Stimulated activated CD4-positive, alpha-beta T cell treated with anti-CD3 and anti-CD28 coated beads, TNF-alpha, amount 100 ng/mL, for 48 hours (primary cell): Measurements from ENCODE around the gene CMPK2.
A peak's percentile ranks its signal among the peaks of the same experiment; 100 is the strongest.
"Not testable (repeated sequence)": the region's sequence is repeated elsewhere in the genome, so short reads cannot be mapped to it uniquely, and the experiment has no call there.

ENCODE experiments used
- DNase-seq, 3 donors: peaks; one replicate each; pipeline ENCODE4 v3.0.0-alpha.2; 2020; ENCODE audit warnings: low read depth in 3 of 3

CMPK2 gene, protein sequence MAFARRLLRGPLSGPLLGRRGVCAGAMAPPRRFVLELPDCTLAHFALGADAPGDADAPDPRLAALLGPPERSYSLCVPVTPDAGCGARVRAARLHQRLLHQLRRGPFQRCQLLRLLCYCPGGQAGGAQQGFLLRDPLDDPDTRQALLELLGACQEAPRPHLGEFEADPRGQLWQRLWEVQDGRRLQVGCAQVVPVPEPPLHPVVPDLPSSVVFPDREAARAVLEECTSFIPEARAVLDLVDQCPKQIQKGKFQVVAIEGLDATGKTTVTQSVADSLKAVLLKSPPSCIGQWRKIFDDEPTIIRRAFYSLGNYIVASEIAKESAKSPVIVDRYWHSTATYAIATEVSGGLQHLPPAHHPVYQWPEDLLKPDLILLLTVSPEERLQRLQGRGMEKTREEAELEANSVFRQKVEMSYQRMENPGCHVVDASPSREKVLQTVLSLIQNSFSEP

DNA sequence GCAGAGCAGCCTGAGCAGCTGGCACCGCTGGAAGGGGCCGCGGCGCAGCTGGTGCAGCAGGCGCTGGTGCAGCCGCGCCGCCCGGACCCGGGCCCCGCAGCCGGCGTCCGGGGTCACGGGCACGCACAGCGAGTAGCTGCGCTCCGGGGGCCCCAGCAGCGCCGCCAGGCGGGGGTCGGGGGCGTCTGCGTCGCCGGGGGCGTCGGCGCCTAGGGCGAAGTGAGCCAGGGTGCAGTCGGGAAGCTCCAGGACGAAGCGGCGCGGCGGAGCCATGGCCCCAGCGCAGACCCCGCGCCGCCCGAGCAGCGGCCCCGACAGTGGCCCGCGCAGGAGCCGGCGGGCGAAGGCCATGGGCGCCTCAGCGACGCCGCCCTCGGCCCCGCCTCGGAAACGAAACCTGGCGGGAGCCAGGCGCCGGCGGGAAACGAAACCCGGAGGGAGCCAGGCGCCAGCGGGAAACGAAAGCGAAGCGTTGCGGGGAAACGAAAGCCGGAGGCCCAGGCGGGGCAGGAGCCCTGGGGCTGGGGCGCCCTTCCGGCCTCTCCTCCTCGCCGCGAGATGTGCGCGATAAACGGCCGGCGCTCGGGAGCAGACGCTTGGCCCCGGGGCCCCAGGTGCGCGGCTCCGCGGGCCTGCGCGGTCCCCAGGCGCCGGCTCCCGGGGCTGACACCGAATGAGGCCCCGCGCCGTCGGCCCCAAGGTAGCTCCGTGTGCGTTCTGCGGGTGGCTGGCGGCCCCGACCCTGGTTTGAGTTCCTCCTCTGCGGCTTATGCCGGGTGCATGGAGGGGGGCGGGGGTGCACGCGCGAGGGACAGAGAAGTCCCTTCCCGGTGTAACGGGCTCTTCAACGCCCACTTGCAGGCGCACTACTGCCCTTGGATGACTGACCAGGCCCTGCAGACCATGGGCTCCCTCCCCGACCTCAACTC is at the start of gene CMPK2:
CMPK2 (minus strand) TSS at position 562 of the 929 bp plus-strand sequence; CDS start at position 351, 211 bp downstream.
- peak; percentile 44 to 61 (median 58) for DNase-seq

DNA sequence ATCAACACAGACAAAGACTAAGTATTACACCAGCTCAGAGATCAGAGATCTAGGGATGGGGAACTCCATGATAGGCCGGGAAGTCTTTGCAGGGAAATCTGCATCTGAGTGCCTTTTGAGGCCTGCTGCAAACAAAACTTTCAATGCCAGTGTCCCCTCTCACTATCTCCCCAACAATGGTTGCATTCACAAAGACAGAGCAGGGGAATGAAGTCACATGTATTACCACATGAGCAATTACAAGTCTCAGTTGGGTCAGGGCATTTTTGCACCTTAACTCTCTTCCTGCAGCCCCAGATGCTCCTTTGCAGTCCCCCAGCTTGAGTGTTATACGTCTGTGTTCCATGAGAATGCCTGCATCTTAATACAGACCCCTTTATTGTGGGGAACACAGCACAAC is 49.7 kb upstream of the CMPK2 start:
- DNase-seq, result no peak

DNA sequence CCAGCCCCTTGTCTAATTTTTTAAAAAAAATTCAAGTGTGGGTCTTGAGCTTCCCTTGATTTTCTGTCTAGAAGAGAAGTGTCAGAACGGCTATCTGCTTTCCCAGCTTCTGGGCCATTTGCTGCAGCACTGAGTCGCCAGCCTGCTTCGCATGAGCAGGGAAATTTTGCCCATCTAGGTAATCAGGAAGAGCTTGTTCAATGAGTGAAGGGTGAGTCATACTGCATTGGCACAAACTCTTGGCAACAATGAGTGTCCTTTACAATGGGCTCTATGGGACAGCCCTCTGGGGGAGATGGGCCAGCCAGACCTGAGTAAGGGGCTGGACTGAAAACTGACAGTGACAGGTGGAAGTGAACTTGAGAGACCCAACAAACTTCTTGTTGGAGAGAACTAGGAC is 49.1 kb upstream of the CMPK2 start:
- no peak for DNase-seq

DNA sequence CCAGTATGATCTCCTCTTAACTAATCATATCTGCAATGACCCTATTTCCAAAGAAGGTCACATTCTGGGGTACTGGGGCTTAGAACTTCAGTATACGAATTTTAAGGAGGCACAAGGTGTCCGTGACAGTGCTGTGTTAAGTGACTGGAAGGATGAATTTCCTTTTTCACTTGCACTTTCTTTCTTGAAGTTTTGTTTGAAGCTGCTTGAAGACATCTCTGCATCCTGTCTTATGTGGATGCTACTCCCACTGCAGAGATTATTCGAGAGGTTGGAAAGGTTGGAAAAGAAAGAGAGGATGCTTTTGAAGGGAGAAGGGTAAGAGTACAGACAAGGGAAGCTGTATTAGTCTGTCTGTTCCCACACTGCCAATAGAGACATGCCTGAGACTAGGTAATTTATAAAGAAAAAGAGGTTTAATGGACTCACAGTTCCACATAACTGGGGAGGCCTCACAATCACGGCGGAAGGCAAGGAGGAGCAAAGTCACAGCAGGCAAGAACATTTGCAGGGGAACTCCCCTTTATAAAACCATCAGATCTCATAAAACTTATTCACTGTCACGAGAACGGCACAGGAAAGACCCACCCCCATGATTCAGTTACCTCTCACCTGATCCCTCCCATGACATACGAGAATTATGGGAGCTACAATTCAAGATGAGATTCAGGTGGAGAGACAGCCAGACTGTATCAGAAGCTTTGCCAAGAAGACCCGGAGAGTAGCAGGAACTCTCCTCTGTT is 47.9 kb upstream of the CMPK2 start:
- peak in 1 of 3 donors; percentile 52 for DNase-seq

DNA sequence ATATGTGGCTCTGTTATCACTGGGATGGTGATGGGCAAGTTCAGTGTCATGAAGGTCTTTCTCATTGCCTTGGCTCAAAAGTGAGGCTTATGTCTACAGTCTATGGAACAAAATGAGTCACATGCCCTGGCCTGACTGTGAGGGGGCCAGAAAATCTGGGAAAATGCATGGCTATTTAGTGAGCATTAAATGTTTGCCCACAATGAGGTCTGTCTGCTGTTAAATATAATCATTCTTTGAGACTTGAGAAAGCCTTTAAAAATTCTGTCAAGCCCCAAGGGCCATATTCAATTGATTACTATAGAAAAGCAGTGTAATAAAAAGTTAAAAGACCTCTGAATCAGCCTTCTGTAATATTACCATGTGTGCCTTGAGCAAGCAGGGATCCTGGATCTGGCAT is 46.0 kb upstream of the CMPK2 start:
- DNase-seq, result no peak

DNA sequence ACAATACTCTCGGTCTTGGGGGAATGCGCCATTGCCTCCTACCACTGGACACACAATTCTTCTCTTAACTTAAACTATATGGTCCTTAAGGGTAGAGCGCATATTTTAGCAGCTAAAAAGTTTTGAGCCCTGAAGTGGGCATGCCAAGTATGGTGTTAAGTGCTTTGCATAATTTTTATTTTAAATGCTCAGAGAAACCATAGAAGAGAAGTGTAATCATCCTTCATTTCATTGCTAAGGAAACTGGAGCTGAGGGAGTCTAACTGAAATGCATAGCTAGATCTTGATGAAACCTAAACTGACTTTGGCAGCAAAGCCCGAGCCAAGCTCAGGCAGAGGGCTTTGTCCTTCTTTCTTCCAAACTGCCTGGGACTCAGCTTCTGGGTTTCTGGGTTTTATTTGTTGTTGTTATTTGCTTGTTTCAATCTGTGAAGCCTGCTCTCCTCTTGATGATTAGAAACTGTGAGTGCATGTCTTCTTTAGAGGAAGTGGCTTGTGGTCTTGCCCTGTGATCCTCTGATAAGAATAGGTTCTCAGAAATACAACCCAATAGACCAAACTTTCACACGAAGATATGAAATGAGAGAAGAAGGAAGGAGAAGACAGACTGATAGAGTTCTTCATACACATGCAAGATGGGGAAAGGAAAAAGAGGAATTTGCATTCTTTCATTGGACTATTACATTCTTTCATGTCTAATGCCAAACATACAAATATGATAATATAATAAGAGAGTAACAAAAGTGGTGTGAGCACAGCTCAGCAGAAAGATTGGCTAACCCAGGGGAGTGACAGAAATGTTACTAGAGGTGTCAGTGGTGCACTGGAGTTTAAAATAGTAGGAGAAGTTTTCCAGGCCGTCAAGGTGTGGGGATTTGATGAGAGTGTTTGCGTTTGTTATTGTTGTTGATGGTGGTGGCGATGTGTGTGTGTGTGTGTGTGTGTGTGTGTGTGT is 44.0 kb upstream of the CMPK2 start:
- DNase-seq, result no peak

DNA sequence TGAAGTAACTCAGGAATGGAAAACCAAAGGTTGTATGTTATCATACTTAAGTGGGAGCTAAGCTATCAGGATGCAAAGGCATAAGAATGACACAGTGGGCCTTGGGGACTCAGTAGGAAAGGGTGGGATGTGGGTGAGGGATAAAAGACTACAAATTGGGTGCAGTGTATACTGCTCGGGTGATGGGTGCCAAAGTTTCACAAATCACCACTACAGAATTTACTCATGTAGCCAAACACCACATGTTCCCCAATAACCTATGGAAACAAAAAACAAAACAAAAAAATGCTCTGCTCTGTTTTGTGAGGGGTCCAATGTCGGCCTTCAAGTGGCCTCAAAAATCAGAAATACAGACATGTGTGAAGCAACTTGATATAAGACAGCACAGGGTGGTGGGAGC is 42.6 kb upstream of the CMPK2 start:
- DNase-seq, result no peak

DNA sequence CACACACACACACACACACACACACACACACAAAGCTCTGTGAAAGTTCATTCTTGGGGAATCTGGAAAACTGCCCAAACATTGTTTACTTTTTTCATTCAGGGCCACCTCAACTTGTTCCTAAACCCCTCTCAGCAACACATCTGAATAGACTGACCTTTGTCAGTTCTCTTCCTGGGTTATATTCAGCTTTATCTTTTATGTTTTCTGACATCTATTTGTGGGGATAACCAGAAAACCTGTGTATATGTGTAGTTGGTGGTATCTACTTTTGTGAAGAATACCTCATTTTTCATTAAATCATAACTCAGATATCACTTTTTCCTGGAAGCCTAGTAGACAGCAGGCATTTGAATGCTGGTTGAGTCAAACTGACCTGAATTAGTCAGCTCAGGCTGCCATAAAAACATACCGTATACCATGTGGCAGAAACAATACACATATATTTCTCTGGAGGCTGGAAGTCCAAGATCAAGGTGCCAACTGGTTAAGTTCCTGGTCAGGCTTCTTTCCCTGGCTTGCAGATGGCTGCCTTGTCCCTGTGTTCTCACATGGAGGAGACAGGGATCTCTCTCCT is 40.5 kb upstream of the CMPK2 start:
- no peak for DNase-seq

DNA sequence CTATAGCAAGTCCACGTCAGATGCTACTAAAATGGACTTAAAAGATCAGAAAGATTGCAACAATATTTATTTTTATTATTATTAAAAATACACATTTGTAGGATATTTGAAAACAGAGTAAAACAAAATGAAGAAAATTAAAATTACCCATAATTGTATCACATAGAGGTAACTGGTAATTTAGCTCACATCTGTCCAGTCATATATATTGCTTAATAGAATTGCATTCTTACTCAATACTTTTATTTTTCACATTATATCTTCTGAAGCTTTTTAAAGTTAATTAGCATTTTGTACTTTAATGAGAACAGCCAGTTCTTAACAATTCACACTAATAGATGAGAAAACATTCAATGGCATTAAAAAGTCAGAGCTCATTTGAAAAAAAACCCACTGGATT is 40.0 kb upstream of the CMPK2 start:
- no peak for DNase-seq

DNA sequence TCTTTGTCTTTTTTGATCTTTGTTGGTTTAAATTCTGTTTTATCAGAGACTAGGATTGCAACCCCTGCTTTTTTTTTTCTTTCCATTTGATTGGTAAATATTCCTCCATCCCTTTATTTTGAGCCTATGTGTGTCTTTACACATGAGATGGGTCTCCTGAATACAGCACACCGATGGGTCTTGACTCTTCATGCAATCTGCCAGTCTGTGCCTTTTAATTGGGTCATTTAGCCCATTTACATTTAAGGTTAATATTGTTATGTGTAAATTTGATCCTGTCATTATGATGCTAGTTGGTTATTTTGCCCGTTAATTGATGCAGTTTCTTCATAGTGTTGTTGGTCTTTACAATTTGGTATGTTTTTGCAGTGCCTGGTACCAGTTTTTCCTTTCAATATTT is 36.9 kb upstream of the CMPK2 start:
- not testable (repeated sequence) for DNase-seq

DNA sequence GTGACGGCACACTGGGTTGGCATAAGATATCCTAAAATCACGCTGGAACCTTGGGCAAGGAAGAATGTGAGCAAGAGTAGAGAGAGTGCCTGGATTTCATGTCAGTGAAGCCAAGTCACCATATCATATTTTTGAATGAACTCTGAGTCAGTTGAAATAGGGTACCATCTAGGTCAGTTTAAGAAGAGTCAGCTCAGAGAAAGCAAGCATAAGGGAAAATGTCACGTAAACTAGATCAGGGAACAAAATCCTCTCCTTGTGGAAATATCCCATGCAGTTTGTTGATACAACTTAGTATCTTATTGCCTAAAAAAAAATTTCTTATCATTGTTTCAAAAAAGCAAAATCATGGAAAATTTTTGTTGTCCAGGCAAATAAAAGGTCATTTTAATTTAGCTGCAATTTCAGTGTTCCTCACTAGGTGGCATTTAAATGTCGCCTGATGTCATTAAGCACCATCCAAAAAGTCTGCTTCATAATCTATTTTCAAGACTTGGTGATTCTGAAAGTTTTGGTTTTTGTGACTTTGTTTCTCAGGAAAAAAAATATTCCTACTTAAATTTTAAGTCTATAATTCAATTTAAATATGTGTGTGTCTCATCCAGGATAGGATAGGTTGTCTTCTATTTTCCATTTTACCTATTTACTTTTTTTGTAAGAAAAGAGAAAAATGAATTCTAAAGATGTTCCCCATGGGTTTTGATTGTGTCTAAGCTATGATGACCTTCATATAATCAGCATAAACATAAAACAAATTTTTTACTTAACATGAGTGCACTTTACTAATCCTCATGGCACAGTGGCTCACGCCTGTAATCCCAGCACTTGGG is 31.4 kb upstream of the CMPK2 start:
- DNase-seq, result no peak

DNA sequence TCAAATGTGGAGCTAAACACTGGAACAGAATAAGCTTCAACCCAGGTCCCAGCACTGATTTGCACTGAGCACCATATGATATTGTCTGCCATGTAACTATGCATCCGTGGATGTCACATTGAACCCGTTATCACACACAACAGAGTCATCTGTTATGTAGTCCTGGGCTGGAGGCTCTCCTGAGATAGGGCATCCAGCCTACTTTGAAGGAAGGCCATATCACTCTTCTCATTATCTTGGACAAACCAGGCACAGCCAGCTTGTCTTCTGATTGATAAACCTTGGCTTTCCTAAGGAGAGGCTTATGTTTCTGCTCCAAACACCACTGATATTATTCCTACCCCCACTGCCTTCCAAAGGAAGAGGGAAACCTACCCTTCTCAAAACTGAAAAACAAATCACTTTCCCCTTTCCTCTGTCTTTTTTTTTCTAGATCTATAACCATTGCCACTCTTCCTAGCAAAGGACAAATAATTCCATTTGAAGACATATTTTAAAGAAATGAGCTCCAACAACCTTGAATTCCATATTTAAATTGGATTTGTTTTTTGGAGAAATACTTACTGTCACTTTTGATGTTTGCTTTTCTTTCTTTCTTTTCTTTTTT is 28.3 kb upstream of the CMPK2 start:
- DNase-seq, result no peak

DNA sequence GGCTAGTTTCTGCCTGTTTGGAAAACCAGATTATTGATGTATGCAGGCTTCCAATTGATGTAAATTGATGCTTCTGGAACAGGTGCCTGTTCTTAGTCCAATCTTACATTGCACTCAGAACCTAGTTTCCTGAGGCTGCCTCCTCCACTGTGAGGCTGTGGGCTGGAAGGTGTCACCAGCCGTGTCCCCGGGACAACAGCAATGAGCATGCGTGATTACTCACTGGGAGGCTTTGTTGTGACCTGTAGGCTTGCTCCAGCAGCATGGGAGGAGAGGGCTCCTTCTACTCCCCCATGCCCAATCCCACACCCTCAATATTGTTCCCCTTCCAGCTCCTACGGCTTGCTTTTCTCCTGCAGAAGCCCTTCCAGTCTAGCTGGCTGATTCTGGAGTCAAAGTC is 23.0 kb upstream of the CMPK2 start:
- no peak for DNase-seq

DNA sequence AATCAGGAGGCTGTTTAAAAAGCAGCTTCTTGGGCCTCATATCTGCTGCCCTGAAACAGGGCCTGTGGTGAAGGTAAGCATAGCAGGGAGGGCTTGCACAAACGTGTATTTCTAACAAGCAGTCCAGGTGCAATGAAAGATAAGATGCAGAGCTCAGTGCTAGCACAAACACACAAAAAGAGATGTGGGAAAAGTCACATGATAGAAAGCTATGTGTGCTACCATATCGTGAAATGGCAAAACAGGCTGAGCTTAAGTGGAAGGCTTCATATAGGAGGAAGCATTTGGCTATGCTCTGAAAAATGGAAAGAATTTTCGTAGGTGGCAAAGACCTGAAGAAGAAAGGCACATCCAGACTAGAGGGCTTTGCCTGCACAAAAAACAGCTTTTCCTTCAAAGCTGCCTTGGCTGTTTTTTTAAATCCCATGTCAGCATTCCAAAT is 22.1 kb upstream of the CMPK2 start:
- DNase-seq, result no peak

DNA sequence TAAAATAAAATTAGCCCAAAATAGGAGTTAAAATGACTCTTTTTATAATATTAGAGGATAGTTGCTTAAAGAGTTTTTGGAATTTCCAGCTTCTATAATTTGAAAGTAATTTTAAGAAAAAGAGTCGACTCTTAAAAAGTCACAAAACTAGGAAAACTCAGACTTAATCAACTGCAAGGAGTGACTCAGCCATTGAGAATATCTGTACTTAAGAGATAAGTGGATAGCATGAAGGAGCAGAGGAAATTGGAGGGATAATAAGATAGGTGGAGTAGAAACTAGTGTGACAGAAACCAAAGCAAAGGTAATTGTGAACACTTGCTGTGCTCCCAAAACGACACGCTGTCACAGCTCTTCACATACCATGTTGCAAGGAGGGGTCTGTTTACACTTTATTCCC is 20.3 kb upstream of the CMPK2 start:
- DNase-seq, result no peak

DNA sequence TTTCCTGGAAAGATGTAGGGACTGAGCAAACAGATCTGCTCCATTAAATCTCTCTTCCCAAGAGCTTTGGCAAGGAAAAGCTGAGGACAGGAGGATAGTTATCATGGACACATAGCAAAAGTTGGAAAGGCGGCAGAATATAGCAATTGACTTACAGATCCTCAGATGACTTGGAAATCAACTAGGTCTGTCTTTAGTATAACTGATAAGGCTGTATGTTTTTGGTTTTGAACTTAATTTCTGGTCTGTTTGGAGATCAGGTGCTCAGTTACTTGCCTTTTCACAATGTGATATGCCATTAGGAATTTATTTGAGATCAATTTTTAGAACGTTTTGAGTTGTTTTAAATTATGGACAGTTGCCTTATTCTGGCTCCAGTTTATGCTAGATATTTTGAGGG is 19.8 kb upstream of the CMPK2 start:
- no peak for DNase-seq

DNA sequence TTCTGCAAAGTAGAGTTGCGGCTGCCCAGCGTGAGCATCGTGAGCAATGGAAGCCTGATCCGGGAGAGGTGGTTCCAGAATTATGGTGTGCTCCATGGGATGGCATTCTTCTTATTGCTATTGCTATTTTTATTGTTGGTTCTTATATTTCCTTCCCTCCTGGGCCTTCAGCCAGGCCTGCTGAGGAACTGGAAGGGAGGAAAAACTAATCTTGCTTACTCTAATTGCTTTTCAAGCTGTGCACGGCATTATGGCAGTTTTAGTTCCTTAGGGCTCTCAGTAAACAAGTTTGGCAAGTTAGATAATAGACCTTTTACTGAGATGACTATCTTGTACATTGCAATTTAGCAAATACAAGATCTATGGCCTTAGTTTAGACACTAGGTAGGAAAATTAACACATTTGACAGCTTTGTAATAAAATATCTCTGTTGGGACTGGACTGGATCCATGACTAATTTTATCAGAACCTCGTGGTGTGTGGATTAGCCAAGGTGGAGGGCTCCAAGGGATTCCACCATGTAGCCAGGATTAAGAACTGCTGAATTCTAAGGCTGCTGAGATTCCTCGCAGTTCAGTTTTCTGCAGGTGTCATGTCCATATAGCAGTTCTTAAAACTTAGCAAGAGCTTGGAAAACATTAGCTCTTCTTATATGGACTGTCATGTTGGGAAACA is 17.9 kb upstream of the CMPK2 start:
- no peak for DNase-seq

DNA sequence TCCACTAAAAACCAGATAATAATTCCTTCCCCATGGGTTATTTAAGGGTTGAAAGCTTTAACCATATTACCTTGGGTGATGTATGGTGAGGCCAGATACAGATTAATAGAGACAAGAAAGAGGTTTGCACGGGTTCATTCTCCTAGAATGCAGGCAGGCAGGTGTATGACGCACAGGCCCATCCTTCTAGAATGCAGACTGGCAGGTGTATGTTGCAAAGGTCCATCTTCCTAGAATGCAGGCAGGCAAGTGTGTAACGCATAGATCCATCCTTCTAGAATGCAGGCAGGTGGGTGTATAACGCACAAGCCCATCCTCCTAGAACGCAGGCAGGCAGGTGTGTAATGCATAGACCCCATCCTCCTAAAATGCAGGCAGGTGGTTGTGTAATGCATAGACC is 15.8 kb upstream of the CMPK2 start:
- no peak for DNase-seq

DNA sequence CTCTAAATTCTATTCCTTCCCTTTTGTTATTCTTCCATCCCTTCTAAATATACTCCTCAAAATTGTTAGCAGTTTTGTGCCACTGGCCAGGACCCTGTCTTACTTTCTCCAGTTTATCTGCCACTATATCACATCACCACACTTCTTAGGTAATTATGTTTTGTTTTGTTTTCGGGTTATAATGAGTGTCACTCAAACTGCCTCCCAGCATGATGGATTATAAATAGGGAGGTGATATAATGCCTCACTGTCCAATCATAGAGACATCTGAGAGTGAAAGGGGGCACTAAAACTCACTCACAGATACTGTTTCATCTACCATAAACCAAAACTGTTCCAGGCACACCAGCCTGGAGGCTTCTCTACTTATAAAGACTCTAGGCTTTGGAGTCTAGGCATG is 15.3 kb upstream of the CMPK2 start:
- DNase-seq, result no peak
